Measurements from ENCODE around the gene SUN2.

SUN2 gene

DNA sequence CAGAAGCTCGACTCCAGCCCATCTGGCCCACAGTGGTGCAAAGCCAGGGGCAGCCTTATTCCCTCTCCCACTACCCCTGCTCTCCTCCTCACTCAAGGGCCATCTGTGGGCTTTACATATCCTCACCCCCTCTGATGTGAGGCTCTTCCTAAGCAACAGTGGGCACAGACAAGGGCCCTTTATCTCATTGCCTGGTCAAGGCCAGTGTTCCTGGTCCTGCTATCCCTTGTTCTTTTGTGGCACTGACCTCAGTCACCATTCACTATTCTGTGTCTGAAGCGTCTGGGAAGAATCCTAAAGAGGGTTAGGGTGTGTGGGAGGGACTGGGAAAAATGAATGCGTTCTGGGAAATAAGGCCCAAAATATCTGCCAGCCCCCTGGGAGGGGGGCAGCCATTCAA lies 30.8 kb upstream of the SUN2 start:
- H3K4me1 Mint-ChIP-seq (ENCODE audit: low read depth), result peaks cover 8% of the 10 kb centered on the region

DNA sequence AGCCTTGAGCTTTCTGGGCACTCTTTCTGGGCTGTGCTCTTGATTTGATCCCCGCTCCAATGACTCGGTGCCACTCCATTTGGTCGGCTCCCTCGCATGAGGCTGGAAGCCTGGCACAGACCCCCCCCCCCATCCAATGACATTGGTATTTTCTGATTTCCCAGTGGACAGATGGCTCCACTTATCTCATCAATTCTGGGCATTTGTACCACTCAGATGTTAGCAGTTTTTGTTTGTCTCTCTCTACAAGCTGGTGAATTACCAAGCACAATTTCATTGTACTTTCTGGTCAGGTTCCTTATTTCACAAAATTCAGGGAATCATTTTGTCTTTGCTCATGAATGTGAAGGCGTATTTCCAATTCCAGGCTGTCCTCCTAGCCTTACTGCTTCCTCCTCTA lies 29.1 kb upstream of the SUN2 start:
- Mint-ChIP-seq H3K27ac (no peak overlapping the region), H3K4me1 (ENCODE audit: low read depth) (peaks cover 8% of the 10 kb centered on the region), H3K4me3 (no peak overlapping the region), H3K9me3 (ENCODE audit: low read depth) (no peaks in the 10 kb centered on the region), H3K27me3 (no peaks in the 10 kb centered on the region), H3K36me3 (peaks cover 7% of the 10 kb centered on the region)

More for the DNA sequence above, 30.8 kb upstream of the SUN2 start:
- Mint-ChIP-seq H3K9me3 (ENCODE audit: low read depth) (no peaks in the 10 kb centered on the region), H3K36me3 (peaks cover 4% of the 10 kb centered on the region), H3K4me3 (no peak overlapping the region), H3K27ac (no peak overlapping the region), H3K27me3 (no peaks in the 10 kb centered on the region)

DNA sequence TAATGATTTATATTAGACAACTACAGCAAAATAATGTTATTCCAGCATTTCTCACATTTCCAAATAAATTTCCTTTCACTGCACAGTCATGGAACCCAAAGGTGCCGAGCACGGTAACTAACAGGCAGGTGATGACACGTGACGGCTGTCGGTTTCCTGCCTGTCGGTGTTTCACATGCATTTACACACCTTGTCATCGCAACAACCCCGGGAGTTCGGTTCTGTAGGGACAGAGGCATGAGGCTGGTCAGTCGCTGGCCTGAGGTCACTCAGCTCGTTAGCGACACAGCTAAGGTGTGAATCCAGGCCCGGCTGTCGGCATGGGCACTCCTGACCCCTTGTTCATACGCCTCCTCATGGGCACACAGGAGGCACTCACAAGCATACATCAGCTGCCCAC lies 28.2 kb upstream of the SUN2 start:
- Mint-ChIP-seq H3K9me3 (ENCODE audit: low read depth) (no peaks in the 10 kb centered on the region), H3K4me3 (no peak overlapping the region), H3K27me3 (no peaks in the 10 kb centered on the region), H3K27ac (no peak overlapping the region), H3K36me3 (peaks cover 7% of the 10 kb centered on the region), H3K4me1 (ENCODE audit: low read depth) (peaks cover 8% of the 10 kb centered on the region)

DNA sequence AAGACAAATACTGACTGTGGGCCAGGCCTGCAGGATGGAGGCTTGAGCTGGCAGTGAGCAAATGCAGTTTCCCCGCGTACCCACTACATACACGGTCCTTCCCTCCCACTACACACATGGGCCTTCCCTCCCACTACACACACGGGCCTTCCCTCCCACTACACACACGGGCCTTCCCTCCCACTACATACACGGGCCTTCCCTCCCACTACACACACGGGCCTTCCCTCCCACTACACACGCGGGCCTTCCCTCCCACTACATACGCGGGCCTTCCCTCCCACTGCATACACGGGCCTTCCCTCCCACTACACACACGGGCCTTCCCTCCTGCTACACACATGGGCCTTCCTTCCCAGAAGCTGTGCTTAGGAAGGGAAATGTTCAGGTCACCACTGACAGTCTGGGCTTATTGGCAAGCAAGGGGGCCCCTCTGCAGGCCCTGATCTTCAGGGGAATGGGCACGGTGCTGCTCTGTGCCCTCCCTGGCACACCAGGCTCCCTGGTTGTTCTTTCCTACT lies 27.4 kb upstream of the SUN2 start:
- Mint-ChIP-seq H3K4me3 (no peak overlapping the region), H3K9me3 (ENCODE audit: low read depth) (no peaks in the 10 kb centered on the region), H3K4me1 (ENCODE audit: low read depth) (peaks cover 8% of the 10 kb centered on the region), H3K27me3 (no peaks in the 10 kb centered on the region), H3K27ac (no peak overlapping the region), H3K36me3 (peaks cover 10% of the 10 kb centered on the region)

DNA sequence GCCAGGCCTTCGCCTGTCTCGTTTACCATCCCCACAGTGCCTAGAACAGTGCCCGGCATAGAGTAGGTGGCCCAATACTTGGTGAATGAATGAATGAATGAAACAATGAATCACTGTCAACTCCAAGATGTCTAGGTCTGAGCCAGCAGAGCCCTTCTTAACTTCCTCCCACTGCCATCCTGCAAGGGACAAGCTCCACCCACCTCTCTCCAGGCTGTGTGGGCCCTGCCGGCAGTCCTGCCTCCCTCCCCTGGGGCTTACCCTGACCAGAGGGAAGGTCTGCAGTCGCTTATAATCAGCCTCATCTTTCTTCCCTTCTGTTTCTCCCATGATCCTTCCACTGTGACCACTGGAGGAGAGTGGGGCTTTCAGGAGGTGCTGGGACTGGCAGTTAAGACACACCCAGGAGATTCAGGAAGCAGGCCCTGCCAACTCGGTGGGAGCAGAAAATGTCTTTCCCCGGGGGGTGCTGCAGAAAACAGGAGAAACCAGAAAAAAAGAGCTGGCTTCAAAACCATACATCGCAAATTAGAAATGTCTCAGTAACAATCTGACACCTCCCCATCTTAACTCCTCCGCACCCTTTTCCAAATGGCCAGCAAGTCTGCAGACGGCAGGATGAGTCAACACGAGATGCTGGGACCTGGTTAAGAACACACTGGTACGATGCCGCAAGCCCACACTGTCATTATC lies 26.8 kb upstream of the SUN2 start:
- Mint-ChIP-seq H3K4me1 (ENCODE audit: low read depth) (peaks cover 8% of the 10 kb centered on the region), H3K27ac (no peak overlapping the region), H3K27me3 (no peaks in the 10 kb centered on the region), H3K4me3 (no peak overlapping the region), H3K9me3 (ENCODE audit: low read depth) (no peaks in the 10 kb centered on the region), H3K36me3 (peaks cover 10% of the 10 kb centered on the region)

DNA sequence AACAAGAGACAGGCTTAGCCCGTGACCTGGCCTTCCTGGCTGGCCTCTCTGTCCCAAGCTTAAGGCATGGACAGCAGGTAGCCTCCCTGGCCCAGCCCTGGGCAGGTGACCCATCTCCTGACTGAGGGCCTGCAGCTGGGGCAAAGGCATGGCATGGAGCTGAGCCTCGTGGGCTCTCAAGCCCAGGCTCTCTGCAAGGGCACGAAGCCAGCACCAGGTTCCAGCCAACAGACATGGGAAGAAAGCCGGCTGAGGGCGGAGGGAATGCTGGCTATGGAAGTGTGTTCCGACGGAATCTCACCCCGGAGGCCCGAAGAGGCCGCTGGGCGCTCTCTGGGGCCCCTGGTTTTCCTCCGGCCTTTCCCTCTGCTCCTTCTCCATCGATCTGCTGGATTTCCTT lies 25.2 kb upstream of the SUN2 start:
- Mint-ChIP-seq H3K4me1 (ENCODE audit: low read depth) (peaks cover 8% of the 10 kb centered on the region), H3K27me3 (no peaks in the 10 kb centered on the region), H3K27ac (no peak overlapping the region), H3K9me3 (ENCODE audit: low read depth) (no peaks in the 10 kb centered on the region), H3K4me3 (no peak overlapping the region), H3K36me3 (peaks cover 10% of the 10 kb centered on the region)

DNA sequence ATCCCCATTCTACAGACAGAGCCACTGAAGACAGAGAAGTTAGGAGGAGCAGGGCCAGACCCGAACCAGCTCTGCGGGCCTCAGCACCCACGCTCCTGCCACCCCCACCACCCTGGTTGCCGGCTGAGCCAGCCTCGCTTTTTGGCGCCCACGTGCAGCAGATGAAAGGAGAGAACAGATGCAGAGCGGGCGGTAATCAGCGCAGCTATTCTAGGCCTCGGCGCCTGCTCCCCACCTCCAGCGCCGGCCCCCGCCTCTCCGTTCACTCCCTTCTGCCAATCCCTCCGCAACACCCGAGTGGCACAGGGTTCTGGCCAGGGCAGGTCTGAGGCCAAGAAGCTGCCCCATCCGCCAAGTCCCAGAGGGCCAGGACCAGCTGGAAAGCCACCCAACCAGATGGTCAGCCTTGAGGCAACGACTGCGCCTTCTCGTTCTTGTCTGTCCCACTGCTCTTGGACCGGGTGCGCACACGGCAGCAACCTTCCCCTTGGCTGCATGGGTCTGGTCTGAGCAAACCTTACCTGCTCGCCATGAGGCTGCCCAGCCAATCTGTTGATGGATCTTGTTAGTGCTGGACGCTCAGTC lies 21.4 kb upstream of the SUN2 start:
- Mint-ChIP-seq H3K4me3 (no peak overlapping the region), H3K4me1 (ENCODE audit: low read depth) (peaks cover 5% of the 10 kb centered on the region), H3K27ac (no peak overlapping the region), H3K27me3 (no peaks in the 10 kb centered on the region), H3K36me3 (peaks cover 9% of the 10 kb centered on the region), H3K9me3 (ENCODE audit: low read depth) (no peaks in the 10 kb centered on the region)

DNA sequence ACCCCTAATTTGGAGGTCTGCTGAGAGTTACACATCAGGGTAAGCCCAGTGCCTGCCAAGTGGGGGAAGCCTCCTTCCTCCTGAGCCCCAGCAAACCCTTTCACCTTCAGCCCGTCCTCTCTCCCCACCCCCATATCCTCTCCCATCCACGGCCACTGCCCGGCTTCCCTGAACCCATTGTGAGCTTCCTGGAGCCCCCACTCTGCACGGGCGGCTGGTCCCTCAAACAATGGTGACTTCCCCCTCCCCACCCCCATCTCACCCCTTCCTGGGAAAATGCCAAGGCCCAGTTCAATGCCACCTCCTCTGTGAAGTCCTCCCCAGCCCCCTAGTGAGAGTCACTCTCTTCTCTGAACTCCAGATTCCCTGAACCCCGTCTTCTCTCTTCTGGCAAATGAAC lies 20.3 kb upstream of the SUN2 start:
- no peak overlapping the region for H3K4me3 Mint-ChIP-seq
- peaks cover 4% of the 10 kb centered on the region for H3K4me1 Mint-ChIP-seq (ENCODE audit: low read depth)
- H3K27me3 Mint-ChIP-seq, result no peaks in the 10 kb centered on the region
- H3K27ac Mint-ChIP-seq, result no peak overlapping the region
- no peaks in the 10 kb centered on the region for H3K9me3 Mint-ChIP-seq (ENCODE audit: low read depth)
- H3K36me3 Mint-ChIP-seq, result peaks cover 3% of the 10 kb centered on the region

DNA sequence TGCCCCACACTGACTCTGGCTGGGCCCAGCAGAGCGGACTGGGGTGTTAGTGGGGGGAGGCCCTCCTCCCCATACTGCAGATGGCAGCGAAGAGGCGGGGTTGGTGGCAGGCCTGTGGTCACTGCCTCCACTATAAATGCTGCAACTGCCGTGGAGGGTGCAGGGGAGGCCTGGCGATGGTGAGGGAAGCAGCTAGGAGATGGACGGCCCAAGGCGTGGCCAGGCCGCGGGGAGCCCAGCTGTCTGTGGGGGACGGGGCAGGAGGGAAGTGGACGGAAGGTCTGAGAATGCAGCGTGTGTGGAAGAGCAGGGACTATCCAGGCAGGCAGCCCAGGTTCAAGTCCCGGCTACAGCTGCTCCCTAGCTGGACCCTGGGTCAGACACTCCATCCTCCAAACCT lies 19.9 kb upstream of the SUN2 start:
- H3K36me3 Mint-ChIP-seq, result peaks cover 3% of the 10 kb centered on the region
- H3K9me3 Mint-ChIP-seq (ENCODE audit: low read depth), result no peaks in the 10 kb centered on the region
- H3K27ac Mint-ChIP-seq, result peak overlapping the region; percentile 16
- H3K27me3 Mint-ChIP-seq, result no peaks in the 10 kb centered on the region
- H3K4me1 Mint-ChIP-seq (ENCODE audit: low read depth), result peaks cover 4% of the 10 kb centered on the region
- H3K4me3 Mint-ChIP-seq, result no peak overlapping the region

DNA sequence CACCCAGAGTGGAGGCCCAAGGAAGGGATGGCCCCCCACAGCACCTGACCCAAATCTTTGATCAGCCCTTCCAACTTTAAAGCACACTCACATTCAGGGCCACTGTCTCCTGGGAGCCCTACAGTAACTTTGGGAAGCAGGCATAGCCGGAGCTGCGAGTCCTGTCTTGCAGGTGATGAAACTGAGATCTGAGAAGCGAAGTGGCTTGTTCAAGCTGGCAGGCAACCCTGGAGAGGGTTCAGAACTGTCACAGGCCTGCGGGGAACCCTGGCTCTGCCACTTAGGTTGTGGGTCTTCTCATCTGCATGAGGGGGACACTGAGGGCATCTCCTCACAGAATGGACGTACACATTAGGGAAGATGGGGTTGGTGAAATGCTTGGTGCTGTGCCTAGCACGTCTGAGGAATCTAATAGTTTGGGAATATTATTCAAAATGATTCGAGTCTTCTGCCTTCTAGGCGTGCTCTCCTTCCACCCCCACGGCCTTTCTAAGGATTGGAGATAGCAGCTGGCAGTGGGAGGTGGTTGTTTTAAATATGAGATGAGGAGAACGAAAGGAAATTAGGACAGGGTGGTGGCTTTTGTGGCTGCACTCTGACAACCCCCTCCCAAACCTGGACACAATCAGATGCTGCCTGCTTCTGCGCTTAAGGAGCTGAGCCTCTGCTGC lies 18.8 kb upstream of the SUN2 start:
- H3K36me3 Mint-ChIP-seq, result peaks cover 3% of the 10 kb centered on the region
- H3K4me1 Mint-ChIP-seq (ENCODE audit: low read depth), result peaks cover 4% of the 10 kb centered on the region
- H3K27ac Mint-ChIP-seq, result no peak overlapping the region
- no peaks in the 10 kb centered on the region for H3K9me3 Mint-ChIP-seq (ENCODE audit: low read depth)
- no peaks in the 10 kb centered on the region for H3K27me3 Mint-ChIP-seq
- H3K4me3 Mint-ChIP-seq, result no peak overlapping the region

DNA sequence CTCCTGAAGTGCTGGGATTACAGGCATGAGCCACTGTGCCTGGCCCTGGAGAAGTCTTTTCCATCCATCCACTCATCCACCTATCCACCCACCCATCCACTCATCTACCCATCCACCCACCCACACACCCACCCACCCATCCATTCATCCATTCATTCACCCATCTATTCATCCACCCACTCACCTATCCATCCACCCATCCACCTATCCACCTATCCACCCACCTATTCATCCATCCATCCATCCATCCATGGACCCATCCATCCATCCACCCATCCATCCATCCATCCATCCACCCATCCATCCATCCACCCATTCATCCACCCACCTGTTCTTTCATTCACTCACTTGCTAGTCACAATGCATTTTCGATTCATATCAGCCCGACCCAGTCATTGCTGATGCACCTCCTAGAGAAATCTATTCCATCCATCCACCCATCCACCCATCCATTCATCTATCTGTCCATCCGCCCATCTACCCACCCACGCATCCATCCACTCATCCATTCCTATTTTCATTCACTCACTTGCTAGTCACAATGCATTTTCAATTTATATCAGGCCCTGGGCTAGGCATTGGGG lies 17.7 kb upstream of the SUN2 start:
- H3K9me3 Mint-ChIP-seq (ENCODE audit: low read depth), result no peaks in the 10 kb centered on the region
- H3K4me1 Mint-ChIP-seq (ENCODE audit: low read depth), result peaks cover 7% of the 10 kb centered on the region
- no peak overlapping the region for H3K4me3 Mint-ChIP-seq
- no peak overlapping the region for H3K27ac Mint-ChIP-seq
- H3K36me3 Mint-ChIP-seq, result peaks cover 3% of the 10 kb centered on the region
- no peaks in the 10 kb centered on the region for H3K27me3 Mint-ChIP-seq

DNA sequence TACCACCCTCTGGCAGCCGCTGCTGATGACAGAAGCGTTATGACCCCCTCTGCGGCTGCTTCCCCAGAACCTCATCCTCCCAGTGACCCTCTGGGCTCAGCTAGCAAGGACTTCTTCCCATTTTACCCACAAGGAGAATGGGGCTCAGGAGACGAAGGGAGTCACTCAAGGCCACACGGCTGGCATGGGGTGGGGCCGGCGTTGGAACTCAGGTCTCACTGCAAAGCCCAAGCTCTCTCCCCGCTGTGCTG lies 16.8 kb upstream of the SUN2 start:
- Mint-ChIP-seq H3K36me3 (no peaks in the 10 kb centered on the region), H3K27me3 (no peaks in the 10 kb centered on the region), H3K27ac (no peak overlapping the region), H3K4me1 (ENCODE audit: low read depth) (peaks cover 7% of the 10 kb centered on the region), H3K9me3 (ENCODE audit: low read depth) (no peaks in the 10 kb centered on the region), H3K4me3 (no peak overlapping the region)

DNA sequence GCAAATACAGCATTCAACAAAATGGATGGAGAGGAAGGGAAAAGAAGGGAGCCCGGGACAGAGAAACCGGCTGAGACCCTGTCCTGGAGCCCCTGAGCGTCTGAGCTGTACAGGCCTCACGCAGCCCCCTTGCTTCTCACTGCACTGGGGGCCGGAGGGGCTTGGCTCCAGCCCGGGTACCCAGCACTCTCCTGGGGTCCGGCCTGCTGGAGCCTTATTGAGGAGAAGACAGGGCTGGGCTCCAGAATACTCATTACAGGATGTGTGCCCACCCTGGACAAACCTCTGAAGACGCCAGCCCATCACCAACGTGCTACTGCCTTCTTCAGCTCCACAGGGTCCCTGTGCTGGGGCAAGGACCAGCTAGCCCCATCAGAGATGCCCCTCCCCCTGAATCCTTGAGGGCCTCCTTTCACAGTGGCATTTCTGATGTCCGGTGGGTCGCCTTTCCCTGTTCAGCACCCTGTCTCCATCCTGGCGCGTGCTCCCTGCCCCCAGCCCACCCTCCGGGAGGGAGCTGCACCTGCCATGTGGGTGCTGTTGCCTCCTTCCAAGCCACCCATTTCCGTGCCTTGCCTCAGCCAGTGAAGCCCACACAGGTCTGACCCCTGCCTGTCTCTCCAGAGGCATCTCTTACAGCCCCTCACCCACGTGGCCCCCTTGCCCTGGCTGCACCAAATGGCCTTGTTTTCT lies 14.6 kb upstream of the SUN2 start:
- H3K4me1 Mint-ChIP-seq (ENCODE audit: low read depth), result peaks cover 8% of the 10 kb centered on the region
- no peaks in the 10 kb centered on the region for H3K36me3 Mint-ChIP-seq
- H3K4me3 Mint-ChIP-seq, result no peak overlapping the region
- H3K27ac Mint-ChIP-seq, result no peak overlapping the region
- no peaks in the 10 kb centered on the region for H3K9me3 Mint-ChIP-seq (ENCODE audit: low read depth)
- H3K27me3 Mint-ChIP-seq, result no peaks in the 10 kb centered on the region

DNA sequence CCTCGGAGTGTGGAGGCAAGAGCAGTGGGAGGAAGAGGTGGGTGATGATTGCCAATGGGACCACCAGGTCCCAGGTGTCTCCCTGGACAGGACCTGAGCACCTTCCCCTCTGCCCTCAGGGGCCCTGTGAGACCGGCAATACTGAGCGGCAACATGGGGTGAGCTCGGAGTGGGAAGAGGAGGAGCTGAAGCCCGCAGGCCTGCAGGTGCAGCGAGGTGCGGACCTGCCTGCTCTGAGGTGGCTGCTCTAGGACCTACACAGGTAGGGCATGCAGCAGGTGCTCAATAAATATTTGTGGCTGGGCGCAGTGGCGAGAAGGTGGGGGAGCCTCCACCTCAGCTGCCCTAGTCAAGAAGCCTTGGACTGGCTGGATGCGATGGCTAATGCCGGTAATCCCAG lies 12.2 kb upstream of the SUN2 start:
- peaks cover 6% of the 10 kb centered on the region for H3K4me1 Mint-ChIP-seq (ENCODE audit: low read depth)
- no peaks in the 10 kb centered on the region for H3K9me3 Mint-ChIP-seq (ENCODE audit: low read depth)
- no peak overlapping the region for H3K4me3 Mint-ChIP-seq
- no peaks in the 10 kb centered on the region for H3K36me3 Mint-ChIP-seq
- no peak overlapping the region for H3K27ac Mint-ChIP-seq
- H3K27me3 Mint-ChIP-seq, result no peaks in the 10 kb centered on the region

DNA sequence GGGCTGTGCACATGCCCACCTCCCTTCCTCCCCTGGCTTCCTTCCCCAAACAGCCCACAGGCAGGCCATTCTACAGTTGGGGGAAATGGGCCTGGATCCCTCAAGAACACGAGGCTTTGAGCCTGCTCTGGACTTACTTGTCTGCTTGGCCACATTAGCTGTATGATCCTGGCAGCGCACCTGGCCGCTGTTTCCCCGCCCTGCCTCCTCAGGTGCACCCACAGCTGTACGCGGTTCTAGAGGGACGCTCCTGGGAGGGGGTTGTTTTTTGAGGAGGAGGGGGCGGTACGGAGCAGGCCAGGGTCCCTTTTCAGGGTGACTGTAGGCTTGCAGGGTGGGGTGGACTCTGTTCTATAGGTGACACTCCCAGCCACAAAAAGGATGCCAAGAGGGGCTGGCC lies 11.5 kb upstream of the SUN2 start:
- Mint-ChIP-seq H3K27ac (no peak overlapping the region), H3K27me3 (no peaks in the 10 kb centered on the region), H3K4me3 (no peak overlapping the region), H3K4me1 (ENCODE audit: low read depth) (peaks cover 6% of the 10 kb centered on the region), H3K9me3 (ENCODE audit: low read depth) (no peaks in the 10 kb centered on the region), H3K36me3 (no peaks in the 10 kb centered on the region)
